Smooth muscle cell (in vitro differentiated cells): ENCODE data around the gene VAT1L. TPM values are rescaled to one million over a fixed set of nuclear protein-coding genes. Genes with fewer than 3 reads are reported as not detected.

ENCODE experiments used
- DNase-seq: peaks from one replicate; lab custom pipeline; 2025; ENCODE audit not compliant: unreplicated experiment; lab: John Stamatoyannopoulos, UW
- H2AFZ ChIP-seq: fragments of 200-600 bp; sonication (generic); 2 replicates; pipeline ENCODE4 v1.6.0; 2016; ENCODE audit warnings: antibody characterized with exemption, low read depth, mild to moderate bottlenecking
- H3F3A ChIP-seq: fragments of 200-600 bp; sonication (generic); 2 replicates; pipeline ENCODE4 v1.6.0; 2017; ENCODE audit warnings: antibody characterized with exemption, low read depth
- H3K27ac ChIP-seq: fragments of 200-600 bp; sonication (generic); 2 replicates; pipeline ENCODE4 v1.5.1; 2016; ENCODE audit warnings: low read depth, mild to moderate bottlenecking
- H3K27me3 ChIP-seq: fragments of 200-600 bp; sonication (generic); 2 replicates; pipeline ENCODE4 v1.6.1; 2016; ENCODE audit warnings: low read depth, mild to moderate bottlenecking
- H3K36me3 ChIP-seq: fragments of 200-600 bp; sonication (generic); 2 replicates; pipeline ENCODE4 v1.5.1; 2016; ENCODE audit warnings: low read depth
- H3K4me1 ChIP-seq: fragments of 200-600 bp; sonication (generic); 2 replicates; pipeline ENCODE4 v1.5.1; 2016; ENCODE audit warnings: low read depth
- H3K4me2 ChIP-seq: fragments of 200-600 bp; sonication (generic); 2 replicates; pipeline ENCODE4 v1.6.0; 2016; ENCODE audit warnings: mild to moderate bottlenecking
- H3K4me3 ChIP-seq: fragments of 200-600 bp; sonication (generic); 2 replicates; pipeline ENCODE4 v1.5.1; 2016; ENCODE audit warnings: mild to moderate bottlenecking
- H3K79me2 ChIP-seq: fragments of 200-600 bp; sonication (generic); 2 replicates; pipeline ENCODE4 v1.6.0; 2016; ENCODE audit warnings: low read depth, mild to moderate bottlenecking
- H3K9ac ChIP-seq: fragments of 200-600 bp; sonication (generic); 2 replicates; pipeline ENCODE4 v1.6.0; 2016; ENCODE audit warnings: low read depth
- H3K9me3 ChIP-seq: fragments of 200-600 bp; sonication (generic); replicated peaks from 2 replicates; pipeline ENCODE4 v1.5.1; 2016; ENCODE audit warnings: low read depth
- H4K20me1 ChIP-seq: fragments of 200-600 bp; sonication (generic); 2 replicates; pipeline ENCODE4 v1.6.0; 2016; ENCODE audit warnings: low read depth
- CTCF ChIP-seq: fragments of 200-600 bp; sonication (generic); IDR thresholded peaks from 2 replicates; pipeline ENCODE4 v1.5.1; 2017; ENCODE audit warnings: borderline replicate concordance, mild to moderate bottlenecking, antibody characterized with exemption; ENCODE audit not compliant: insufficient read depth, poor library complexity, severe bottlenecking
- WGBS: methylation state at CpG from one replicate; pipeline ENCODE4 v1.1.7; 2016; ENCODE audit warnings: low lambda C conversion rate; 5-methylcytosine and 5-hydroxymethylcytosine counted together
- polyA plus RNA-seq: library from polyadenylated mRNA; unstranded; fragments of >200 nt; fragmentation: Nextera tagmentation; extraction: Ambion mirVana; gene quantifications from 2 replicates; pipeline ENCODE4 v1.2.1, GENCODE V29; 2016
- total RNA-seq: library from RNA; depleted of rRNA; stranded (reverse); fragments of >200 nt; gene quantifications from 2 replicates; pipeline ENCODE4 v1.2.3, GENCODE V29; 2014

VAT1L gene
- total and polyA plus RNA-seq, 2 experiments from 2014 or later = 4.0 to 5.4 TPM

- H3K4me2 ChIP-seq = no peak overlapping the region
- H3K4me3 ChIP-seq = no peak overlapping the region
- TF ChIP-seq CTCF = no peak
- H3K36me3 ChIP-seq = no peaks in the 10 kb centered on the region
- no peaks in the 10 kb centered on the region for H3K79me2 ChIP-seq
- no peaks in the 10 kb centered on the region for H3K27me3 ChIP-seq
- H3K4me1 ChIP-seq = no peaks in the 10 kb centered on the region
- no peak overlapping the region for H2AFZ ChIP-seq
- H3K27ac ChIP-seq = no peak overlapping the region
- H4K20me1 ChIP-seq = no peaks in the 10 kb centered on the region
- no peaks in the 10 kb centered on the region for H3K9me3 ChIP-seq
- 88% methylated on average over 5 of the region's 5 CpGs for WGBS
- no peak overlapping the region for H3K9ac ChIP-seq
- no peak for DNase-seq
- H3F3A ChIP-seq = no peaks in the 10 kb centered on the region
Observed at GRCh38 chr16:77868478-77868877, 80.1 kb downstream of the VAT1L start.

- no peak overlapping the region for H3K27ac ChIP-seq
Observed at GRCh38 chr16:77869997-77870813, 81.8 kb downstream of the VAT1L start.

GRCh38 chr16:77871932-77872331 lies 83.6 kb downstream of the VAT1L start:
- H3K4me3 ChIP-seq = no peak overlapping the region
- no peaks in the 10 kb centered on the region for H3K79me2 ChIP-seq
- TF ChIP-seq CTCF = no peak
- no peak overlapping the region for H2AFZ ChIP-seq
- no peaks in the 10 kb centered on the region for H3K36me3 ChIP-seq
- 95% methylated on average over 1 of the region's 1 CpG for WGBS
- H3K27ac ChIP-seq = no peak overlapping the region
- H3K4me1 ChIP-seq = peaks cover 3% of the 10 kb centered on the region
- H3K27me3 ChIP-seq = no peaks in the 10 kb centered on the region
- no peak overlapping the region for H3K4me2 ChIP-seq
- H3F3A ChIP-seq = no peaks in the 10 kb centered on the region
- DNase-seq = no peak
- H3K9ac ChIP-seq = no peak overlapping the region
- no peaks in the 10 kb centered on the region for H3K9me3 ChIP-seq
- H4K20me1 ChIP-seq = no peaks in the 10 kb centered on the region

More at GRCh38 chr16:77869997-77870813, 81.8 kb downstream of the VAT1L start:
- Histone ChIP-seq H3K4me2 (peak overlapping the region; percentile 3), H3K9me3 (no peaks in the 10 kb centered on the region), H4K20me1 (no peaks in the 10 kb centered on the region), H3F3A (no peaks in the 10 kb centered on the region), H2AFZ (no peak overlapping the region), H3K4me3 (no peak overlapping the region), H3K4me1 (peaks cover 3% of the 10 kb centered on the region), H3K27me3 (no peaks in the 10 kb centered on the region), H3K9ac (no peak overlapping the region), H3K36me3 (no peaks in the 10 kb centered on the region), H3K79me2 (no peaks in the 10 kb centered on the region)
- no peak for TF ChIP-seq CTCF
- 71% methylated on average over 13 of the region's 13 CpGs for WGBS
- no peak for DNase-seq

GRCh38 chr16:77873066-77873465 lies 84.7 kb downstream of the VAT1L start:
- no peak for TF ChIP-seq CTCF
- Histone ChIP-seq H3K36me3 (no peaks in the 10 kb centered on the region), H3K9me3 (no peaks in the 10 kb centered on the region), H3K4me1 (peaks cover 3% of the 10 kb centered on the region), H3K27me3 (no peaks in the 10 kb centered on the region), H3K4me2 (no peak overlapping the region), H3K4me3 (no peak overlapping the region), H3F3A (no peaks in the 10 kb centered on the region), H2AFZ (no peak overlapping the region), H3K9ac (no peak overlapping the region), H4K20me1 (no peaks in the 10 kb centered on the region), H3K79me2 (no peaks in the 10 kb centered on the region), H3K27ac (no peak overlapping the region)
- no peak for DNase-seq
- 83% methylated on average over 3 of the region's 3 CpGs for WGBS
